ENCODE results near the gene TTF2.

Gene TTF2

GRCh38 chr1:117047271-117047670 lies 12.9 kb upstream of the TTF2 start:
- DNase-seq = no peak

- DNase-seq = no peak
Observed at GRCh38 chr1:117049857-117050256, 10.3 kb upstream of the TTF2 start.

- peak; percentile 41 for DNase-seq
Observed at GRCh38 chr1:117051224-117052064, 8.7 kb upstream of the TTF2 start.

- DNase-seq = no peak
Observed at GRCh38 chr1:117054068-117054467, 6.1 kb upstream of the TTF2 start.

GRCh38 chr1:117058810-117059209 lies 1.3 kb upstream of the TTF2 start:
- DNase-seq = no peak

- peak; percentile 74 for DNase-seq
Observed at GRCh38 chr1:117059334-117059677, 820 bp upstream of the TTF2 start.

GRCh38 chr1:117060441-117061317 lies 553 bp downstream of the TTF2 start:
- DNase-seq = peak; percentile 66

GRCh38 chr1:117061986-117062415 lies 1.9 kb downstream of the TTF2 start:
- peak; percentile 54 for DNase-seq

GRCh38 chr1:117066367-117066766 lies 6.2 kb downstream of the TTF2 start:
- DNase-seq = no peak

- peak; percentile 61 for DNase-seq
Observed at GRCh38 chr1:117067533-117068370, 7.6 kb downstream of the TTF2 start.

GRCh38 chr1:117068580-117068979 lies 8.5 kb downstream of the TTF2 start:
- no peak for DNase-seq

- no peak for DNase-seq
Observed at GRCh38 chr1:117069220-117069844, 9.2 kb downstream of the TTF2 start.

- no peak for DNase-seq
Observed at GRCh38 chr1:117070124-117070523, 10.0 kb downstream of the TTF2 start.

GRCh38 chr1:117076648-117077047 lies 16.5 kb downstream of the TTF2 start:
- DNase-seq = no peak

- DNase-seq = no peak
Observed at GRCh38 chr1:117077267-117077666, 17.1 kb downstream of the TTF2 start.

GRCh38 chr1:117079737-117080136 lies 19.6 kb downstream of the TTF2 start:
- DNase-seq = no peak

- no peak for DNase-seq
Observed at GRCh38 chr1:117084231-117084630, 24.1 kb downstream of the TTF2 start.

- DNase-seq = no peak
Observed at GRCh38 chr1:117087686-117088085, 27.6 kb downstream of the TTF2 start.

- no peak for DNase-seq
Observed at GRCh38 chr1:117089996-117090395, 29.9 kb downstream of the TTF2 start.

GRCh38 chr1:117092594-117092993 lies 32.5 kb downstream of the TTF2 start:
- DNase-seq = no peak

GRCh38 chr1:117093091-117093534 lies 33.0 kb downstream of the TTF2 start:
- DNase-seq = no peak

GRCh38 chr1:117093870-117094621 lies 33.9 kb downstream of the TTF2 start:
- DNase-seq = peak; percentile 42
